22Rv1 (cell line): ENCODE results near the gene SPHK2.

Source experiments
- H3K27ac ChIP-seq: fragments of 450-650 bp; 2 replicates; pipeline ENCODE4 v1.5.1; 2017
- ZFX ChIP-seq: fragments of 450-650 bp; IDR thresholded peaks from 2 replicates; pipeline ENCODE4 v1.6.1; 2017; ENCODE audit warnings: antibody characterized with exemption, borderline replicate concordance
- TF ChIP-seq, protein P1 (sequence below): fragments of 450-650 bp; IDR thresholded peaks from 2 replicates; pipeline ENCODE4 v1.5.1; 2017; ENCODE audit warnings: mild to moderate bottlenecking

SPHK2 gene

DNA sequence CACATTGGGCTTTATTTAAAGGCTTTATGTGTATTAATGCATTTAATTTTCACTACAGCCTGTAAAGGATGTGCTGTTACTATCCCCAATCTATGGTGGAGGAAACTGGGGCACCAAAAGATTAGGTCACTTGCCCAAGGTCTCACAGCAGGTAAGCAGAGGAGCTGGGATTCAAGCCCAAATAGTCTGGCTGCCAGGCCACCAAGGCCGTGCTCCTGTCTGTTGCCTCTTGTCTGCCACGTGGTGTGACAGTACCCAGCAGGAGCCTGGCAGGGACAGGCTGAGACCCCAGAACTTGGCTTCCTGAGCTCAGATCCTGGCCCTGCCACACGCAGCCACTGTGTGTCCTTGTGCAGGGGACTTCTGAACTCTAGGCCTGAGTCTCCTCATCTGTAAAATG is 49.0 kb downstream of the SPHK2 start:
- TF ChIP-seq, protein P1, sequence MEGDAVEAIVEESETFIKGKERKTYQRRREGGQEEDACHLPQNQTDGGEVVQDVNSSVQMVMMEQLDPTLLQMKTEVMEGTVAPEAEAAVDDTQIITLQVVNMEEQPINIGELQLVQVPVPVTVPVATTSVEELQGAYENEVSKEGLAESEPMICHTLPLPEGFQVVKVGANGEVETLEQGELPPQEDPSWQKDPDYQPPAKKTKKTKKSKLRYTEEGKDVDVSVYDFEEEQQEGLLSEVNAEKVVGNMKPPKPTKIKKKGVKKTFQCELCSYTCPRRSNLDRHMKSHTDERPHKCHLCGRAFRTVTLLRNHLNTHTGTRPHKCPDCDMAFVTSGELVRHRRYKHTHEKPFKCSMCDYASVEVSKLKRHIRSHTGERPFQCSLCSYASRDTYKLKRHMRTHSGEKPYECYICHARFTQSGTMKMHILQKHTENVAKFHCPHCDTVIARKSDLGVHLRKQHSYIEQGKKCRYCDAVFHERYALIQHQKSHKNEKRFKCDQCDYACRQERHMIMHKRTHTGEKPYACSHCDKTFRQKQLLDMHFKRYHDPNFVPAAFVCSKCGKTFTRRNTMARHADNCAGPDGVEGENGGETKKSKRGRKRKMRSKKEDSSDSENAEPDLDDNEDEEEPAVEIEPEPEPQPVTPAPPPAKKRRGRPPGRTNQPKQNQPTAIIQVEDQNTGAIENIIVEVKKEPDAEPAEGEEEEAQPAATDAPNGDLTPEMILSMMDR = no peak
- no peak for TF ChIP-seq ZFX
- no peak overlapping the region for H3K27ac ChIP-seq

DNA sequence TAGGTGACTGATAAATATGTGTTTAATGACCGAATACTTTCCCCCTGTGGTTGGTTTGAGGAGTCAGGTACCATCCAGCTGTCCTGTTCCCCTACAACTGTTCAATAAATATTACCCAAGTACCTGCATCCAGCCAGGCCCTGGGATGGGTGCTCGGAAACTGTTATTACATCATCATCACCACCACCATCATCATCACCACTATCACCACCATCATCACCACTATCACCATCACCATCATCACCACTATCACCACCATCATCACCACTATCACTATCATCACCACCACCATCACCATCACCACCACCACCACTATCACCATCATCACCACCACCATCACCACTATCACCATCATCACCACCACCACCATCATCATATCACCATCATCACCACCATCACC is 49.5 kb downstream of the SPHK2 start:
- H3K27ac ChIP-seq = no peak overlapping the region
- TF ChIP-seq, protein P1 = no peak
- no peak for TF ChIP-seq ZFX

DNA sequence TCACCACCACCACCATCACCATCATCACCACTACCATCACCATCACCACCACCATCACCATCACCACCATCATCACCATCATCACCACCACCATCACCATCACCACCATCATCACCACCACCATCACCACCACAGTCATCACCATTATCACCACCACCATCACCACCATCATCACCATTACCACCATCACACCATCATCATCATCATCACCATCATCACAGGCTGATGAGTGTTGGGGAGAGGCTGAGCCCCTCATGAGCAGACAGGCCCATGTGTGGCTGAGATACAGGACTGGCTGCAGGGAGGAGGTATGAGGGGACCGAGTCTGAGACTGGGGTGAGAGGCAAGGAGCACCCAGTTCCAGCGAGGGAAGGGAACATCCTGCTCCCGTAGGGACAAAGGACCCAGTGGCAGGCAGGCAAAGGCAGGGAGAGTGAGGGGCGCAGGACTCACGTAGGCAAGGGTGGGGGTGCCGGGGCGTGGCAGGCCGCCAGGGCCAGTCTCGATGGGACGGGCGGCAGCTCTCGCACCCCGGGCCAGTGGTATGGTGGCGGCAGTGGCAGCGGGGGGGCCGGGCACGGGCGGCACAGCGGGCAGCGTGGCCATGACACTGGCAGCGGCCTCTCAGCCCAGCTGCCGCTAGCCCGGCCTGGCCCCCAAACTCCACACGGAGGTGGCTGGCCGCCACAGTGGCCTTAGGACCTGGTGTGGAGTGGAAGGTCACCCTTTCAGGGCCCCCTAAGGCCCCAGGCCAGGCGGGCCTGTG is 50.8 kb downstream of the SPHK2 start:
- H3K27ac ChIP-seq = no peak overlapping the region
- TF ChIP-seq, protein P1 = no peak
- TF ChIP-seq ZFX = no peak

DNA sequence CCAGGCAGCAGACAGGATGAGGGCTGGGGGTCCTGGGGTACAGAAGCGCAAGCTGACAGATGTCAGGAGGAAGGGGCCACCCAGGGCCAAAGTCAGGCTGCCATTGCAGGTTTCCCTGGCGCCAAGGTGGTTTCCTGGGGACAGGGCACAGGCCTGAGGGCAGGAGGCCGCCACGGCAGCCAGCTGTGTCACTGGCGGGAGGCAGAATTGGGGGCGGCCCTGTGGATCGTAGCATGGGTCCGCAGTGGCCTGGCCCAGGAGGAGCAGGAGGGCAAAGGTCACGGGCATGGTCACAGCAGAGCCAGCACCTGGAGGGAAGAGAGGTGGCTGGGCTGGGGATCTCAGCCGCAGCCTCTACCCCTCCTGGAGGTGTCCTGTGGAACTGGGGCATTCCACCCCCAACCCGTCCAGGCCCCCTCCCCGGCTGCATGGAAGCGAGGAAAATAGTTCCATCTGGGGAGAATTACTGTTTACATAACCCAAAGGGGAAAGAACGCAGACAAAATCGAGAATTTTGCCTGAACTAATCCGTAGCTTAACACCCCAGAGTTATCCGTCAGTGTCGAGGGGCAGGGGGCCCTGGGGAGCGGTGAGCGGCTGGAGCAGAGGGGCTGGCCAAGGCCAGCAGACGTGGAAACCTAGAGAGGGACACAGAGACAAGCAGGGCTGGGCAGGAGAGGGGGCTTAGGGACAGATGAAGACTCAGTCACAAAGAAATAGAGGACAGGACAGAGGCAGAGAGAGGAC is 51.6 kb downstream of the SPHK2 start:
- TF ChIP-seq ZFX = no peak
- TF ChIP-seq, protein P1 = no peak
- no peak overlapping the region for H3K27ac ChIP-seq

DNA sequence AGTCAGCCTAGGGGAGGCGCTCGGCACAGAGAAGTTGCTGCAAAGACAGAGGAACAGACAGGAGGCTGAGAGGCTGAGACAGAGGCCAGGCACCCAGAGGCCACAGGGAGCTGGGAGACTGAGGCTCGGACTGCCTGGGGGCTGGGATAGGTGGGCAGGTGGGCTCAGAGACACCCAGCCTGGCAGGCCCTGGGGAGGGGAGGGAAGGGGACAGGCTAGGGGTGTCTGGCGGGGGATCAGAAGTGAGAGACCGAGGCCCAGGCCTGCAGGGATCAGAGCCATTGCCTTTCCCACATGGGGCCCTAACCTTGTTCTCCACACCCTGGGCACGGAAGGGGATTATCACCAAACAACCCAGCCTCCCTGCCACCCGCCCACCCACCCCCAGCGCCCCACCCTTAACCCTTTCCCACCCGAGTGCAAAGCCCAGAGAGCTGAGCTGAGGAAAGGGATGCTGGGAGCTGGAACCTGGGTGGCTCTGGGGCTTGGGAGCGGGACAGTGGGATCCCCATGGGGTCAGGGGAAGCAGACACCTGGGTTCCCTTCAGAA is 52.2 kb downstream of the SPHK2 start:
- TF ChIP-seq, protein P1 = no peak
- TF ChIP-seq ZFX = no peak
- no peak overlapping the region for H3K27ac ChIP-seq

DNA sequence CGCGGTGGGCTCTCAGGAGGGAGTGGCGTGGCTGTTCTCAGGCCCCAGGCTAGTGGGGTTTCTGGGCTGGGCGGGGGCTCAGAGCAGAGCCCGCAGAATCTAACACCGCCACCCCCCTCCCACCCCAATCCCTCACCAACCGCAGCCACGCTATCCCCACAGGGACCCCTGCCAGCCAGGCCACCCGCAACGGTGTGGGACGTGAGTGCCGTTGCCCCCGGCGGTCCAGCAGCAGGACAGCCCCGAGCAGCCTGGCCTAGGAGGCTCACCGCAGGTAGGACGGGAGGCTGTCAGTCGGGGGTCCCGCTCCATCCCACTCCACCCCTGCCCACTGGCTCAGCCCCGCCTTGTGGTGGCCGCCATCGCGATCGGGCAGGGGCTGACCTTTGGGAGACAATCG is 53.7 kb downstream of the SPHK2 start, which contains the start of gene NTN5:
TSS of gene NTN5 (minus strand) at position 24 of the 400 bp plus-strand sequence. CDS start 2,031 bp downstream, outside the sequence.
- no peak within 1 kb of the TSS for H3K27ac ChIP-seq
- TF ChIP-seq ZFX = no peak
- TF ChIP-seq, protein P1 = no peak
